ENCODE results near the gene PRRG3.
A peak's percentile ranks its signal among the peaks of the same experiment; 100 is the strongest.

Gene PRRG3

DNA sequence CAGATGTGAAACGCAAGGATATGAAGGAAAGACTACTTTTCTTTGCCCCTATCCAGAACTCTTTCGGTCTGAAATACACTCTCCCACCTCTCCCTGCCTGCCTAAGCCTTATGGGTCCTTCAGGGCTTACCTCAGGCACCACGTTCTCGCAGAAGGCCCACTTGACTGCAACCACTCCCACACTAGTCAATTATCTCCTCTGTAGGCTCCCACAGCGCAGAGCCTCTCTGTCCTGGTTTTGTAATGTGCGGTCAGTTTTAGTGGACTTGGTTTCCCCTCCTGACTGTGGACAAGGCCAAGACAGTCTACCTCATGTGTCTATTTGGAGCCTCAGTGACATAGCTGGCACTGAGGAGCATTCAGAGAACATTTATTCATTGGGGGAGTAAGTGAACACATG lies 50.4 kb downstream of the PRRG3 start:
- H3K27me3 ChIP-seq (replicated peaks; ENCODE audit: control insufficient read depth, insufficient read depth, low read length): peaks cover 58% of the 10 kb centered on the region
- H3K9ac ChIP-seq (ENCODE audit: low read length): no peak overlapping the region
- DNase-seq (ENCODE audit: low read depth): no peak
- H3K9me3 ChIP-seq (ENCODE audit: control insufficient read depth, low read length): peaks cover 18% of the 10 kb centered on the region
- H3K4me3 ChIP-seq (ENCODE audit: low read length): no peak overlapping the region
- H3K36me3 ChIP-seq (ENCODE audit: control insufficient read depth, insufficient read depth, low read length, severe bottlenecking): no peaks in the 10 kb centered on the region
- no peaks in the 10 kb centered on the region for H3K4me1 ChIP-seq (ENCODE audit: control insufficient read depth, insufficient read depth, low read length)

DNA sequence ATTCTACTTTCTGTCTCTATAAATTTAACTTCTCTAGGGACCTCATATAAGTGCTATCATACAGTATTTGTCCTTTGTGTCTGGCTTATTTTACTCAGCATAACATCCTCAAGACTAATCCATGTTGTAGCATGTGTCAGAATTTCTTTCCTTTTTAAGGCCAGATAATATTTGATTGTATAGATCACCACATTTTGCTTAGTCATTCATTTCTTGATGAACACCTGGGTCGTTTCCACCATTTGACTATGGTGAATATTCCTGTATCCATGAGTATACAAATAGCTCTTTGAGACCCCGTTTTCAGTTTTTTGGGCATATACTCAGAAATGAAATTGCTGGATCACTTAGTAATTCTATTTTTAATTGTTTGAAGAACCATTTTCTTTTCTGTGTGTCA lies 51.2 kb downstream of the PRRG3 start:
- peaks cover 11% of the 10 kb centered on the region for H3K9me3 ChIP-seq (ENCODE audit: control insufficient read depth, low read length)
- H3K9ac ChIP-seq (ENCODE audit: low read length): no peak overlapping the region
- H3K36me3 ChIP-seq (ENCODE audit: control insufficient read depth, insufficient read depth, low read length, severe bottlenecking): no peaks in the 10 kb centered on the region
- H3K27me3 ChIP-seq (replicated peaks; ENCODE audit: control insufficient read depth, insufficient read depth, low read length): peaks cover 60% of the 10 kb centered on the region
- H3K4me1 ChIP-seq (ENCODE audit: control insufficient read depth, insufficient read depth, low read length): no peaks in the 10 kb centered on the region
- H3K4me3 ChIP-seq (ENCODE audit: low read length): no peak overlapping the region
- DNase-seq (ENCODE audit: low read depth): no peak

GRCh38 chrX:151750511-151750910 lies 55.3 kb downstream of the PRRG3 start:
- no peak overlapping the region for H3K9ac ChIP-seq (ENCODE audit: low read length)
- peaks cover 10% of the 10 kb centered on the region for H3K4me1 ChIP-seq (ENCODE audit: control insufficient read depth, insufficient read depth, low read length)
- no peaks in the 10 kb centered on the region for H3K36me3 ChIP-seq (ENCODE audit: control insufficient read depth, insufficient read depth, low read length, severe bottlenecking)
- DNase-seq (ENCODE audit: low read depth): no peak
- no peaks in the 10 kb centered on the region for H3K9me3 ChIP-seq (ENCODE audit: control insufficient read depth, low read length)
- peaks cover 52% of the 10 kb centered on the region for H3K27me3 ChIP-seq (replicated peaks; ENCODE audit: control insufficient read depth, insufficient read depth, low read length)
- H3K4me3 ChIP-seq (ENCODE audit: low read length): no peak overlapping the region

- H3K4me1 ChIP-seq (ENCODE audit: control insufficient read depth, insufficient read depth, low read length): peaks cover 10% of the 10 kb centered on the region
- no peaks in the 10 kb centered on the region for H3K36me3 ChIP-seq (ENCODE audit: control insufficient read depth, insufficient read depth, low read length, severe bottlenecking)
- DNase-seq (ENCODE audit: low read depth): peak; percentile 36
- peaks cover 48% of the 10 kb centered on the region for H3K27me3 ChIP-seq (replicated peaks; ENCODE audit: control insufficient read depth, insufficient read depth, low read length)
- H3K9ac ChIP-seq (ENCODE audit: low read length): no peak overlapping the region
- no peaks in the 10 kb centered on the region for H3K9me3 ChIP-seq (ENCODE audit: control insufficient read depth, low read length)
- H3K4me3 ChIP-seq (ENCODE audit: low read length): no peak overlapping the region
Measured at GRCh38 chrX:151752847-151753246, 57.6 kb downstream of the PRRG3 start.

DNA sequence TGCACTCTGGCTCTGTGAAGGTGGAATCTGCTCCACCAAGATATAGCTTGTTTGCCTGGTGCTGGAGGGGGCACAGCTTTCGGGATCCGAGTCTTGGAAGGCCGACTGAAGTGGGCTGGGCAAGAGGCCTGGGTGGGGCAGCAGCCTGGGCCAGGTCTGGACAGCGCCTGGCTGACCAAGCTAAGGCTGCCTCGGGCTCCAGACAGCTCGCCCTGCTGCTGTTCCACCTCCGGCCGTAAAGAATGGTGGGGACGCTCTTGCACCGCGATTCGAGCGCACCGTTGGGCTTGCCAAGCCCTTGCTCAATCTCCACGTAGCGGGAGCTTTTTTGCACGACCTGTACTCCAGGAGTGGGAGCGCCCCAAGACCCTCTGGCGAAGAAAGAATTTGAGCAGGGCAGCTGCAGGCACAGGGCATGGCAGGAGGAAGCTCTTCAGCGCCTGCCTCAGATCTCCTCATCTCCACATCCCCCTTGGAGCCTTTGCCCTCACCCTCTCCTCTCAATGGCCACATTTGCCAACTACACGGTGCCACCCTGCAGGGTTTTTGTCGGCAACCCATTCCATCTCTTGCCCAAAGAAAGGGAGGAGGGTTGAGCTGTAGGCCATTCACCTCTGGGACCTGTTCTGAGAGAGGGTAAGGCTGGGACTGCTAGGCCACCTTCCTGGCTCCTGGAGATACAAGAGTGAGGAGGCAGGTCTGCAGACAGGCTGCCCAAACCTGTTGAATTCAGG lies 58.2 kb downstream of the PRRG3 start:
- peak; percentile 85 for DNase-seq (ENCODE audit: low read depth)
- no peak overlapping the region for H3K9ac ChIP-seq (ENCODE audit: low read length)
- no peaks in the 10 kb centered on the region for H3K36me3 ChIP-seq (ENCODE audit: control insufficient read depth, insufficient read depth, low read length, severe bottlenecking)
- H3K9me3 ChIP-seq (ENCODE audit: control insufficient read depth, low read length): no peaks in the 10 kb centered on the region
- peaks cover 10% of the 10 kb centered on the region for H3K4me1 ChIP-seq (ENCODE audit: control insufficient read depth, insufficient read depth, low read length)
- no peak overlapping the region for H3K4me3 ChIP-seq (ENCODE audit: low read length)
- peaks cover 53% of the 10 kb centered on the region for H3K27me3 ChIP-seq (replicated peaks; ENCODE audit: control insufficient read depth, insufficient read depth, low read length)

- Histone ChIP-seq H3K9me3 (ENCODE audit: control insufficient read depth, low read length) (no peaks in the 10 kb centered on the region), H3K9ac (ENCODE audit: low read length) (no peak overlapping the region), H3K4me3 (ENCODE audit: low read length) (no peak overlapping the region), H3K36me3 (ENCODE audit: control insufficient read depth, insufficient read depth, low read length, severe bottlenecking) (no peaks in the 10 kb centered on the region), H3K4me1 (ENCODE audit: control insufficient read depth, insufficient read depth, low read length) (peaks cover 10% of the 10 kb centered on the region), H3K27me3 (replicated peaks; ENCODE audit: control insufficient read depth, insufficient read depth, low read length) (peaks cover 54% of the 10 kb centered on the region)
- peak; percentile 80 for DNase-seq (ENCODE audit: low read depth)
Measured at GRCh38 chrX:151754047-151754429, 58.8 kb downstream of the PRRG3 start.

GRCh38 chrX:151754641-151755215 lies 59.5 kb downstream of the PRRG3 start:
- no peaks in the 10 kb centered on the region for H3K9me3 ChIP-seq (ENCODE audit: control insufficient read depth, low read length)
- no peaks in the 10 kb centered on the region for H3K36me3 ChIP-seq (ENCODE audit: control insufficient read depth, insufficient read depth, low read length, severe bottlenecking)
- peak; percentile 30 for DNase-seq (ENCODE audit: low read depth)

More at GRCh38 chrX:151754641-151755215, 59.5 kb downstream of the PRRG3 start:
- H3K4me3 ChIP-seq (ENCODE audit: low read length): no peak overlapping the region
- H3K4me1 ChIP-seq (ENCODE audit: control insufficient read depth, insufficient read depth, low read length): peaks cover 10% of the 10 kb centered on the region
- H3K9ac ChIP-seq (ENCODE audit: low read length): no peak overlapping the region
- H3K27me3 ChIP-seq (replicated peaks; ENCODE audit: control insufficient read depth, insufficient read depth, low read length): peaks cover 48% of the 10 kb centered on the region
